LNCAP (cell line): ENCODE measurements around the gene PEX7.

Source experiments
- TF ChIP-seq, protein P1 (sequence below): fragments of 450-650 bp; IDR thresholded peaks from 2 replicates; pipeline ENCODE4 v1.5.1; 2017; ENCODE audit warnings: mild to moderate bottlenecking

The PEX7 gene

GRCh38 chr6:136779682-136780081 lies 42.7 kb upstream of the PEX7 start:
- TF ChIP-seq, protein P1, sequence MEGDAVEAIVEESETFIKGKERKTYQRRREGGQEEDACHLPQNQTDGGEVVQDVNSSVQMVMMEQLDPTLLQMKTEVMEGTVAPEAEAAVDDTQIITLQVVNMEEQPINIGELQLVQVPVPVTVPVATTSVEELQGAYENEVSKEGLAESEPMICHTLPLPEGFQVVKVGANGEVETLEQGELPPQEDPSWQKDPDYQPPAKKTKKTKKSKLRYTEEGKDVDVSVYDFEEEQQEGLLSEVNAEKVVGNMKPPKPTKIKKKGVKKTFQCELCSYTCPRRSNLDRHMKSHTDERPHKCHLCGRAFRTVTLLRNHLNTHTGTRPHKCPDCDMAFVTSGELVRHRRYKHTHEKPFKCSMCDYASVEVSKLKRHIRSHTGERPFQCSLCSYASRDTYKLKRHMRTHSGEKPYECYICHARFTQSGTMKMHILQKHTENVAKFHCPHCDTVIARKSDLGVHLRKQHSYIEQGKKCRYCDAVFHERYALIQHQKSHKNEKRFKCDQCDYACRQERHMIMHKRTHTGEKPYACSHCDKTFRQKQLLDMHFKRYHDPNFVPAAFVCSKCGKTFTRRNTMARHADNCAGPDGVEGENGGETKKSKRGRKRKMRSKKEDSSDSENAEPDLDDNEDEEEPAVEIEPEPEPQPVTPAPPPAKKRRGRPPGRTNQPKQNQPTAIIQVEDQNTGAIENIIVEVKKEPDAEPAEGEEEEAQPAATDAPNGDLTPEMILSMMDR = no peak

GRCh38 chr6:136780972-136781371 lies 41.4 kb upstream of the PEX7 start:
- TF ChIP-seq, protein P1 = no peak

- TF ChIP-seq, protein P1 = no peak
These were observed 40.2 kb upstream of the PEX7 start for GRCh38 chr6:136782021-136782770.

DNA sequence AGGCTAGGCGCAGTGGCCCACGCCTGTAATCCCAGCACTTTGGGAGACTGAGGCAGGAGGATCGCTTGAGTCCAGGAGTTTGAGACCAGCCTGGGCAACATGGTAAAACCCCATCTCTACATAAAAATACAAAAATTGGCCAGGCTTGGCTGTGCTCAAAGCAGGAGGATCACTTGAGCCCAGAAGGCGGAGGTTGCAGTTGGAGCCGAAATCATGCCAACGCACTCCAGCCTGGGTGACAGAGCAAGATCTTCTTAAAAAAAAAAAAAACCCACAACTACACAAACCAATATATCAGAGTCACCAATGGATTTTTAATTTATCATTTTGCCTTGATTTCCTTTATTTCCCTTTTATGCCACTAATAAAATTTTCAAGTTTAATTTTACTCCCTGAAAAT lies 39.4 kb upstream of the PEX7 start:
- TF ChIP-seq, protein P1 = no peak

DNA sequence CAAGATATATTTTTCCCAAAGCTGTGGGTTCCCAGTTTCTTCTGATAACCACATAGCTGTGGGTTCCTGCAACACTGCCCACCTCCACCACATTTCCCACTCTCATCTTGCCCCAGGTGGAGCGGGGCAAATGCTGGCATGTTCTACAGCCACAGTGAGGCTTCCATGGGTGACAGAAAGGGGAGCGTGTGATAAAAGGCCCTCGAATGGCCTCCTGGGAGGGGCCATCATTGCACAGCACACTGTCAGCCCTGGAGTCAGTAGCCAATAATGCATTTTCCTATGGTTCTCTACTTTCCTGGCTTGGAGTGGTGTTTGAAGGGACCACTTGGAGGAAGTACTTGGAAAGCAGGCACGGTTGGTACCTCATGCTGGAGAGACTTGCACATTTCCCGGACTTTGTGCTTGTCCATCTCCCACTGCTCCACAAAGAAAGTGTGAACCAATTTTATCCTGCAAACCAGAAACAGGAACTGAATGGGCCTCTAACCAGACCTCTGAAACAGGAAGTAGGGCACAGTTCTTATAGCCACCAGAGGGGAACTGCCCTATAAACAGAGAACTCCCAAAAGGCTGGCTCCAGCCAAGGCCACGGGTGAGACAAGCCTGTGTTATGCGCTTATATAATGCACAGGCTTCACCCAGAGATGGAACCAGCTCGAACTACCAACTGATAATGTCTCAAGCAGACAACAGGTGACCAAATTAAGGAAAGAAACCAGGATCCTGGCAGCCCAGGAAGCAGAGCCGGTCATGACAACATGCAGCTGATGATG lies 38.7 kb upstream of the PEX7 start:
- TF ChIP-seq, protein P1 = no peak

GRCh38 chr6:136784271-136784664 lies 38.1 kb upstream of the PEX7 start:
- TF ChIP-seq, protein P1 = no peak

GRCh38 chr6:136784910-136785746 lies 37.3 kb upstream of the PEX7 start:
- TF ChIP-seq, protein P1 = no peak
